SK-N-SH (cell line): ENCODE results near the gene PAPOLG. TPM values are rescaled to one million over a fixed set of nuclear protein-coding genes. Genes with fewer than 3 reads are reported as not detected.

ENCODE experiments used
- CTCF ChIA-PET: fragments of 300-600, 350-600 bp; formaldehyde crosslinking; extraction: SDS; loops from one replicate; lab custom pipeline; 2021; lab: Yijun Ruan, JAX
- POLR2A ChIA-PET: fragments of 350-600 bp; sonication (Branson Sonifier 250); formaldehyde crosslinking; extraction: SDS; loops from one replicate; lab custom pipeline; 2020; ENCODE audit warnings: antibody characterized with exemption, inconsistent platforms; lab: Yijun Ruan, JAX
- DNase-seq: peaks from one replicate; pipeline ENCODE4 v3.0.0; 2012
- H2AFZ ChIP-seq: fragments of 200-600 bp; sonication (generic); 2 replicates; pipeline ENCODE4 v1.8.1; 2016; ENCODE audit warnings: antibody characterized with exemption, mild to moderate bottlenecking, low read depth
- H3F3A ChIP-seq: fragments of 200-600 bp; sonication (generic); replicated peaks from 2 replicates; pipeline ENCODE3; 2016; ENCODE audit warnings: antibody characterized with exemption, mild to moderate bottlenecking; ENCODE audit not compliant: insufficient read depth
- H3K27ac ChIP-seq, 2 experiments: fragments of 200-500 bp in 1 of 2; fragments of 200-600 bp in 1 of 2; sonication (Bioruptor generic) in 1 of 2; sonication (generic), shearing (Covaris generic) in 1 of 2; 2 replicates each; pipeline versions ENCODE4 v1.5.1 to v1.6.1; 2014 to 2016; ENCODE audit warnings: low read depth in 2 of 2, inconsistent platforms in 1 of 2, low read length in 1 of 2, mild to moderate bottlenecking in 1 of 2, mixed read lengths in 1 of 2
- H3K27me3 ChIP-seq: fragments of 200-600 bp; sonication (generic), shearing (Covaris generic); 2 replicates; pipeline ENCODE4 v1.6.1; 2016; ENCODE audit warnings: mixed run types; ENCODE audit not compliant: insufficient read depth
- H3K36me3 ChIP-seq, 2 experiments: fragments of 200-500 bp in 1 of 2; fragments of 200-600 bp in 1 of 2; sonication (Bioruptor generic) in 1 of 2; sonication (generic) in 1 of 2; replicated peaks in 1 of 2; 2 replicates each; pipeline versions ENCODE3 to v1.5.1; 2014 to 2016; ENCODE audit warnings: low read length in 1 of 2, mild to moderate bottlenecking in 1 of 2; ENCODE audit not compliant: insufficient read depth in 2 of 2, control insufficient read depth in 1 of 2
- H3K4me1 ChIP-seq, 2 experiments: fragments of 200-500 bp in 1 of 2; fragments of 200-600 bp in 1 of 2; sonication (Bioruptor generic) in 1 of 2; sonication (generic), shearing (Covaris generic) in 1 of 2; 2 replicates each; pipeline versions ENCODE4 v1.5.1 to v1.6.1; 2014 to 2016; ENCODE audit warnings: low read depth in 1 of 2, low read length in 1 of 2, mixed run types in 1 of 2; ENCODE audit not compliant: insufficient read depth in 2 of 2, control insufficient read depth in 1 of 2
- H3K4me2 ChIP-seq: fragments of 200-600 bp; sonication (generic), shearing (Covaris generic); 2 replicates; pipeline ENCODE4 v1.6.1; 2017; ENCODE audit warnings: mixed run types
- H3K4me3 ChIP-seq, 2 experiments: fragments of 200-500 bp in 1 of 2; fragments of 200-600 bp in 1 of 2; sonication (Bioruptor generic) in 1 of 2; sonication (generic), shearing (Covaris generic) in 1 of 2; 2 replicates each; pipeline versions ENCODE4 v1.5.1 to v1.8.1; 2014 to 2016; ENCODE audit warnings: low read depth in 2 of 2, inconsistent platforms in 1 of 2, low read length in 1 of 2, mild to moderate bottlenecking in 1 of 2, mixed read lengths in 1 of 2, moderate library complexity in 1 of 2
- H3K79me2 ChIP-seq: fragments of 200-600 bp; sonication (generic); 2 replicates; pipeline ENCODE4 v1.8.1; 2017; ENCODE audit warnings: mild to moderate bottlenecking; ENCODE audit not compliant: insufficient read depth
- H3K9ac ChIP-seq: fragments of 200-600 bp; sonication (generic); 2 replicates; pipeline ENCODE4 v1.6.1; 2017; ENCODE audit warnings: mixed run types
- H3K9me2 ChIP-seq: fragments of 200-600 bp; sonication (generic); 2 replicates; pipeline ENCODE4 v1.6.1; 2017; ENCODE audit warnings: mixed run types
- H3K9me3 ChIP-seq: fragments of 200-600 bp; sonication (generic); 2 replicates; pipeline ENCODE4 v1.6.1; 2017; ENCODE audit warnings: mixed run types, mild to moderate bottlenecking, moderate library complexity
- H4K20me1 ChIP-seq: fragments of 200-600 bp; sonication (generic); 2 replicates; pipeline ENCODE4 v1.6.1; 2017; ENCODE audit warnings: mild to moderate bottlenecking, mixed run types; ENCODE audit not compliant: insufficient read depth
- EP300 ChIP-seq, 2 experiments: IDR thresholded peaks; 2 replicates each; pipeline versions ENCODE4 v1.4.0 to v1.6.1; 2012; ENCODE audit warnings: borderline replicate concordance in 1 of 2, low read depth in 1 of 2, low read length in 1 of 2
- FOSL2 ChIP-seq: IDR thresholded peaks from 2 replicates; pipeline ENCODE4 v1.4.0; 2012; ENCODE audit warnings: low read depth, mild to moderate bottlenecking, moderate library complexity, borderline replicate concordance
- GABPA ChIP-seq: IDR thresholded peaks from 2 replicates; pipeline ENCODE4 v1.4.0; 2012; ENCODE audit warnings: low read depth, mild to moderate bottlenecking
- MEF2A ChIP-seq: IDR thresholded peaks from 2 replicates; pipeline ENCODE4 v1.4.0; 2012; ENCODE audit warnings: low read depth, borderline replicate concordance
- NFIC ChIP-seq: IDR thresholded peaks from 2 replicates; pipeline ENCODE4 v1.4.0; 2012; ENCODE audit warnings: borderline replicate concordance
- POLR2AphosphoS5 ChIP-seq: IDR thresholded peaks from 2 replicates; pipeline ENCODE4 v1.6.1; 2012; ENCODE audit warnings: low read depth, low read length
- RAD21 ChIP-seq: IDR thresholded peaks from 2 replicates; pipeline ENCODE4 v1.6.1; 2012; ENCODE audit warnings: mild to moderate bottlenecking, low read length
- RXRA ChIP-seq: IDR thresholded peaks from 2 replicates; pipeline ENCODE4 v1.4.0; 2012; ENCODE audit warnings: low read depth, mild to moderate bottlenecking, borderline replicate concordance
- SIN3A ChIP-seq: IDR thresholded peaks from 2 replicates; pipeline ENCODE4 v1.6.1; 2012; ENCODE audit warnings: low read depth, mild to moderate bottlenecking, low read length, moderate library complexity, borderline replicate concordance
- SMC3 ChIP-seq: IDR thresholded peaks from 2 replicates; pipeline ENCODE4 v1.6.1; 2012; ENCODE audit warnings: low read depth, low read length, improper control_type of control experiment
- TAF1 ChIP-seq: IDR thresholded peaks from 2 replicates; pipeline ENCODE4 v1.6.1; 2012; ENCODE audit warnings: low read depth, mild to moderate bottlenecking, low read length, moderate library complexity, borderline replicate concordance
- TCF12 ChIP-seq: IDR thresholded peaks from 2 replicates; pipeline ENCODE4 v1.4.0; 2012
- TEAD4 ChIP-seq: IDR thresholded peaks from 2 replicates; pipeline ENCODE4 v1.4.0; 2012; ENCODE audit warnings: mild to moderate bottlenecking, borderline replicate concordance; ENCODE audit not compliant: insufficient read depth
- YY1 ChIP-seq: IDR thresholded peaks from 2 replicates; pipeline ENCODE4 v1.4.0; 2012; ENCODE audit warnings: low read depth, mild to moderate bottlenecking
- WGBS: methylation state at CpG from one replicate; pipeline ENCODE4 v1.1.6; 2017; ENCODE audit warnings: low lambda C conversion rate; 5-methylcytosine and 5-hydroxymethylcytosine counted together
- polyA plus RNA-seq, 3 experiments: library from polyadenylated mRNA; depleted of rRNA; stranded (reverse); fragments of >200 nt; gene quantifications; 2 replicates each; pipeline ENCODE4 v1.2.3, GENCODE V29; 2012
- TF ChIP-seq, protein P1 (sequence below): IDR thresholded peaks from 2 replicates; pipeline ENCODE4 v1.6.1; 2012; ENCODE audit warnings: mild to moderate bottlenecking, low read depth, low read length, moderate library complexity
- TF ChIP-seq, protein P2 (sequence below): fragments of 200-600 bp; sonication (generic); IDR thresholded peaks from 2 replicates; pipeline ENCODE4 v1.6.1; 2017; ENCODE audit warnings: antibody characterized with exemption, mild to moderate bottlenecking, moderate library complexity
- TF ChIP-seq, protein P3 (sequence below): IDR thresholded peaks from 2 replicates; pipeline ENCODE4 v1.4.0; 2012; ENCODE audit warnings: low read depth, borderline replicate concordance
- TF ChIP-seq, protein P4 (sequence below): IDR thresholded peaks from 2 replicates; pipeline ENCODE4 v1.4.0; 2012; ENCODE audit warnings: low read depth, borderline replicate concordance
- TF ChIP-seq, protein P5 (sequence below): IDR thresholded peaks from 2 replicates; pipeline ENCODE4 v1.4.0; 2012; ENCODE audit warnings: low read depth
- TF ChIP-seq, protein P6 (sequence below): fragments of 150-350 bp; IDR thresholded peaks from 2 replicates; pipeline ENCODE4 v1.6.1; 2017; ENCODE audit warnings: antibody characterized with exemption, low read length, low read depth, borderline replicate concordance

Gene PAPOLG
- polyA plus RNA-seq, 1 of the 3 experiments (the other 2 are of a cell fraction), result 2.1 TPM

DNA sequence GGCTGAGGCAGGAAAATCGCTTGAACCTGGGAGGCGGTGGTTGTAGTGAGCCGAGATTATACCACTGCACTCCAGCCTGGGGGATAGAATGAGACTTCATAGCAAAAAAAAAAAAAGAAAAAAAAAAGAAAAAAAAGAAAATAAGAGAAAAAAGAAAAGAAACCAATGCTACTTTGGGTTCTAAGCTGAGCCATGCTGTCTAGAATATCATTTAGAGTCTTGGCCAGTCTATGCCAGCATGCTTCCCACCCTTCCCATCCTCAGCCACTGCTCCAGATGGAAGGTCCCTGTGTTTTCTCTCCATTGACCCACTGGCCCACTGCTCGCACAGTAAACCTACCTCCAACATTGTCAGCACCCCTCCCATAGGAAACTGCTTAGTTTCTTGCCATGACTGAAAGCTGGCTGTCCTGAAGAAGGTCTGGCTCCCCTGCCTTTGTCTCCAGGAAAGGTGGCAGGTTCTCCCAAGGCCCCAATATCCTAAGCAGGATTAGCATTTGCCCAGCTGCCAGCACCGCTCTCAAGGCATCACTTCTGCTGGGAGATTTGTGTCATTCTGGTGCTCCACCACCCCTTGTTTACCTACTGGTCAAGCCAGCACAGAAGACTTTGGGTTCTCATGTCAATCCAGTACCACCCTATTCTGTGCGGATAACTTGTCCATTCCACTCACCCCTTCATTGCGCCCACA lies 47.3 kb upstream of the PAPOLG start:
- CTCF ChIA-PET, result interaction anchor here (0.8 to 9.3 kb wide), 15 partner anchors 12 to 294 kb away, joined by 3 to 107 read pairs (median 8); partner anchors contain the start of gene PAPOLG
- TF ChIP-seq SIN3A (no peak), NFIC (no peak), FOSL2 (no peak), YY1 (no peak), TEAD4 (no peak), RXRA (no peak), GABPA (no peak), RAD21 (no peak), SMC3 (no peak), EP300 (IDR thresholded peaks at IDR 0.05; ENCODE audit: borderline replicate concordance in 1 of 2, low read depth in 1 of 2, low read length in 1 of 2) (no peak), TCF12 (no peak), MEF2A (no peak), TAF1 (no peak), POLR2AphosphoS5 (no peak)
- TF ChIP-seq, protein P1, sequence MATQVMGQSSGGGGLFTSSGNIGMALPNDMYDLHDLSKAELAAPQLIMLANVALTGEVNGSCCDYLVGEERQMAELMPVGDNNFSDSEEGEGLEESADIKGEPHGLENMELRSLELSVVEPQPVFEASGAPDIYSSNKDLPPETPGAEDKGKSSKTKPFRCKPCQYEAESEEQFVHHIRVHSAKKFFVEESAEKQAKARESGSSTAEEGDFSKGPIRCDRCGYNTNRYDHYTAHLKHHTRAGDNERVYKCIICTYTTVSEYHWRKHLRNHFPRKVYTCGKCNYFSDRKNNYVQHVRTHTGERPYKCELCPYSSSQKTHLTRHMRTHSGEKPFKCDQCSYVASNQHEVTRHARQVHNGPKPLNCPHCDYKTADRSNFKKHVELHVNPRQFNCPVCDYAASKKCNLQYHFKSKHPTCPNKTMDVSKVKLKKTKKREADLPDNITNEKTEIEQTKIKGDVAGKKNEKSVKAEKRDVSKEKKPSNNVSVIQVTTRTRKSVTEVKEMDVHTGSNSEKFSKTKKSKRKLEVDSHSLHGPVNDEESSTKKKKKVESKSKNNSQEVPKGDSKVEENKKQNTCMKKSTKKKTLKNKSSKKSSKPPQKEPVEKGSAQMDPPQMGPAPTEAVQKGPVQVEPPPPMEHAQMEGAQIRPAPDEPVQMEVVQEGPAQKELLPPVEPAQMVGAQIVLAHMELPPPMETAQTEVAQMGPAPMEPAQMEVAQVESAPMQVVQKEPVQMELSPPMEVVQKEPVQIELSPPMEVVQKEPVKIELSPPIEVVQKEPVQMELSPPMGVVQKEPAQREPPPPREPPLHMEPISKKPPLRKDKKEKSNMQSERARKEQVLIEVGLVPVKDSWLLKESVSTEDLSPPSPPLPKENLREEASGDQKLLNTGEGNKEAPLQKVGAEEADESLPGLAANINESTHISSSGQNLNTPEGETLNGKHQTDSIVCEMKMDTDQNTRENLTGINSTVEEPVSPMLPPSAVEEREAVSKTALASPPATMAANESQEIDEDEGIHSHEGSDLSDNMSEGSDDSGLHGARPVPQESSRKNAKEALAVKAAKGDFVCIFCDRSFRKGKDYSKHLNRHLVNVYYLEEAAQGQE, result no peak
- TF ChIP-seq, protein P2, sequence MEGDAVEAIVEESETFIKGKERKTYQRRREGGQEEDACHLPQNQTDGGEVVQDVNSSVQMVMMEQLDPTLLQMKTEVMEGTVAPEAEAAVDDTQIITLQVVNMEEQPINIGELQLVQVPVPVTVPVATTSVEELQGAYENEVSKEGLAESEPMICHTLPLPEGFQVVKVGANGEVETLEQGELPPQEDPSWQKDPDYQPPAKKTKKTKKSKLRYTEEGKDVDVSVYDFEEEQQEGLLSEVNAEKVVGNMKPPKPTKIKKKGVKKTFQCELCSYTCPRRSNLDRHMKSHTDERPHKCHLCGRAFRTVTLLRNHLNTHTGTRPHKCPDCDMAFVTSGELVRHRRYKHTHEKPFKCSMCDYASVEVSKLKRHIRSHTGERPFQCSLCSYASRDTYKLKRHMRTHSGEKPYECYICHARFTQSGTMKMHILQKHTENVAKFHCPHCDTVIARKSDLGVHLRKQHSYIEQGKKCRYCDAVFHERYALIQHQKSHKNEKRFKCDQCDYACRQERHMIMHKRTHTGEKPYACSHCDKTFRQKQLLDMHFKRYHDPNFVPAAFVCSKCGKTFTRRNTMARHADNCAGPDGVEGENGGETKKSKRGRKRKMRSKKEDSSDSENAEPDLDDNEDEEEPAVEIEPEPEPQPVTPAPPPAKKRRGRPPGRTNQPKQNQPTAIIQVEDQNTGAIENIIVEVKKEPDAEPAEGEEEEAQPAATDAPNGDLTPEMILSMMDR, result no peak
- TF ChIP-seq, protein P3, sequence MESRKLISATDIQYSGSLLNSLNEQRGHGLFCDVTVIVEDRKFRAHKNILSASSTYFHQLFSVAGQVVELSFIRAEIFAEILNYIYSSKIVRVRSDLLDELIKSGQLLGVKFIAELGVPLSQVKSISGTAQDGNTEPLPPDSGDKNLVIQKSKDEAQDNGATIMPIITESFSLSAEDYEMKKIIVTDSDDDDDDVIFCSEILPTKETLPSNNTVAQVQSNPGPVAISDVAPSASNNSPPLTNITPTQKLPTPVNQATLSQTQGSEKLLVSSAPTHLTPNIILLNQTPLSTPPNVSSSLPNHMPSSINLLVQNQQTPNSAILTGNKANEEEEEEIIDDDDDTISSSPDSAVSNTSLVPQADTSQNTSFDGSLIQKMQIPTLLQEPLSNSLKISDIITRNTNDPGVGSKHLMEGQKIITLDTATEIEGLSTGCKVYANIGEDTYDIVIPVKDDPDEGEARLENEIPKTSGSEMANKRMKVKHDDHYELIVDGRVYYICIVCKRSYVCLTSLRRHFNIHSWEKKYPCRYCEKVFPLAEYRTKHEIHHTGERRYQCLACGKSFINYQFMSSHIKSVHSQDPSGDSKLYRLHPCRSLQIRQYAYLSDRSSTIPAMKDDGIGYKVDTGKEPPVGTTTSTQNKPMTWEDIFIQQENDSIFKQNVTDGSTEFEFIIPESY, result no peak
- TF ChIP-seq, protein P4, sequence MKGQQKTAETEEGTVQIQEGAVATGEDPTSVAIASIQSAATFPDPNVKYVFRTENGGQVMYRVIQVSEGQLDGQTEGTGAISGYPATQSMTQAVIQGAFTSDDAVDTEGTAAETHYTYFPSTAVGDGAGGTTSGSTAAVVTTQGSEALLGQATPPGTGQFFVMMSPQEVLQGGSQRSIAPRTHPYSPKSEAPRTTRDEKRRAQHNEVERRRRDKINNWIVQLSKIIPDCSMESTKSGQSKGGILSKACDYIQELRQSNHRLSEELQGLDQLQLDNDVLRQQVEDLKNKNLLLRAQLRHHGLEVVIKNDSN, result no peak
- TF ChIP-seq, protein P5, sequence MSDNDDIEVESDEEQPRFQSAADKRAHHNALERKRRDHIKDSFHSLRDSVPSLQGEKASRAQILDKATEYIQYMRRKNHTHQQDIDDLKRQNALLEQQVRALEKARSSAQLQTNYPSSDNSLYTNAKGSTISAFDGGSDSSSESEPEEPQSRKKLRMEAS, result no peak
- TF ChIP-seq, protein P6, sequence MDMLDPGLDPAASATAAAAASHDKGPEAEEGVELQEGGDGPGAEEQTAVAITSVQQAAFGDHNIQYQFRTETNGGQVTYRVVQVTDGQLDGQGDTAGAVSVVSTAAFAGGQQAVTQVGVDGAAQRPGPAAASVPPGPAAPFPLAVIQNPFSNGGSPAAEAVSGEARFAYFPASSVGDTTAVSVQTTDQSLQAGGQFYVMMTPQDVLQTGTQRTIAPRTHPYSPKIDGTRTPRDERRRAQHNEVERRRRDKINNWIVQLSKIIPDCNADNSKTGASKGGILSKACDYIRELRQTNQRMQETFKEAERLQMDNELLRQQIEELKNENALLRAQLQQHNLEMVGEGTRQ, result no peak

More for the DNA sequence above, 47.3 kb upstream of the PAPOLG start:
- Histone ChIP-seq H3K36me3 (no peaks in the 10 kb centered on the region), H2AFZ (no peak overlapping the region), H3K9me2 (no peaks in the 10 kb centered on the region), H3K9ac (no peak overlapping the region), H3K4me3 (no peak overlapping the region), H3K27ac (no peak overlapping the region), H3K79me2 (no peaks in the 10 kb centered on the region), H3K27me3 (no peaks in the 10 kb centered on the region), H3K9me3 (no peaks in the 10 kb centered on the region), H3K4me1 (no peaks in the 10 kb centered on the region), H4K20me1 (no peaks in the 10 kb centered on the region), H3K4me2 (no peak overlapping the region), H3F3A (no peaks in the 10 kb centered on the region)
- WGBS, result 77% methylated on average over 7 of the region's 7 CpGs
- POLR2A ChIA-PET, result no interaction called here
- no peak for DNase-seq
